VCaP (cell line): Measurements from ENCODE around the gene AURKB.

Source experiments
- H3K27ac ChIP-seq: fragments of 450-650 bp; 2 replicates; pipeline ENCODE4 v1.5.1; 2017
- CTCF ChIP-seq: fragments of 450-650 bp; conservative IDR thresholded peaks from 2 replicates; pipeline ENCODE4 v1.5.1; 2017; ENCODE audit warnings: mild to moderate bottlenecking, moderate library complexity

Gene AURKB

GRCh38 chr17:8166731-8167130, 43.6 kb downstream of the AURKB start:
- no peak overlapping the region for H3K27ac ChIP-seq
- TF ChIP-seq CTCF: no peak

GRCh38 chr17:8164815-8165131, 45.6 kb downstream of the AURKB start:
- TF ChIP-seq CTCF: no peak
- H3K27ac ChIP-seq: no peak overlapping the region

GRCh38 chr17:8163978-8164814, 46.2 kb downstream of the AURKB start:
- no peak overlapping the region for H3K27ac ChIP-seq
- no peak for TF ChIP-seq CTCF

- peak overlapping the region; percentile 90 for H3K27ac ChIP-seq
- no peak for TF ChIP-seq CTCF
These were observed 47.1 kb downstream of the AURKB start for GRCh38 chr17:8162997-8163977.

GRCh38 chr17:8162233-8162996, 48.0 kb downstream of the AURKB start, which contains the start of gene VAMP2:
Gene VAMP2, minus strand, starts transcription at chr17:8162948. Its CDS starts 69 bp downstream, at chr17:8162879.
- H3K27ac ChIP-seq: peak within 1 kb of the TSS; percentile 90
- TF ChIP-seq CTCF: no peak

- TF ChIP-seq CTCF: no peak
- peak overlapping the region; percentile 90 for H3K27ac ChIP-seq
These were observed 48.8 kb downstream of the AURKB start for GRCh38 chr17:8161289-8162232.
